Esophagus squamous epithelium (tissue), 5 donors: ENCODE measurements around the gene NCS1. TPM values are rescaled to one million over a fixed set of nuclear protein-coding genes. Genes with fewer than 3 reads are reported as not detected.

ENCODE experiments used
- DNase-seq: peaks from one replicate; lab custom pipeline; 2025; lab: John Stamatoyannopoulos, UW
- H3K27ac ChIP-seq, 4 donors: fragments of 200-600 bp; sonication (generic); one replicate each; pipeline ENCODE4 v1.5.1; 2016 to 2019; ENCODE audit warnings: mild to moderate bottlenecking in 1 of 4
- H3K27me3 ChIP-seq, 4 donors: fragments of 200-600 bp; sonication (generic); 1 replicate in 3 of 4; 2 replicates in 1 of 4; pipeline versions ENCODE4 v1.5.1 to v1.6.0; 2017 to 2021; ENCODE audit warnings: antibody characterized with exemption in 1 of 4
- H3K36me3 ChIP-seq, 3 donors: fragments of 200-600 bp; sonication (generic); one replicate each; pipeline ENCODE4 v1.5.1; 2016 to 2019
- H3K4me1 ChIP-seq, 3 donors: fragments of 200-600 bp; sonication (generic); one replicate each; pipeline ENCODE4 v1.5.1; 2017 to 2019
- H3K4me3 ChIP-seq, 4 donors: fragments of 200-600 bp; sonication (generic); 1 replicate in 3 of 4; 2 replicates in 1 of 4; pipeline ENCODE4 v1.5.1; 2016 to 2019; ENCODE audit warnings: mild to moderate bottlenecking in 2 of 4, moderate library complexity in 1 of 4
- H3K9me3 ChIP-seq, 3 donors: fragments of 200-600 bp; sonication (generic); one replicate each; pipeline ENCODE4 v1.5.1; 2016 to 2019
- CTCF ChIP-seq, 6 experiments: fragments of 450-650 bp in 4 of 6; fragments of 200-600 bp in 2 of 6; sonication (generic) in 2 of 6; IDR thresholded peaks; one replicate each; pipeline ENCODE4 v1.5.1; 2016 to 2019; ENCODE audit warnings: antibody characterized with exemption in 6 of 6, mild to moderate bottlenecking in 4 of 6, moderate library complexity in 4 of 6
- POLR2A ChIP-seq, 4 donors: fragments of 450-650 bp; IDR thresholded peaks; one replicate each; pipeline ENCODE4 v1.6.1; 2017; ENCODE audit warnings: antibody characterized with exemption in 4 of 4, mild to moderate bottlenecking in 4 of 4, moderate library complexity in 3 of 4
- WGBS, 2 donors: methylation state at CpG; one replicate each; pipeline ENCODE4 v1.1.5; 2018; 5-methylcytosine and 5-hydroxymethylcytosine counted together
- intact Hi-C: fragments of 100-400 bp; cut with DNase I; formaldehyde crosslinking; loops from one replicate; pipeline ENCODE4 v1.15.0; 2022
- total RNA-seq, 4 donors: library from RNA; depleted of rRNA; stranded (reverse); fragments of >200 nt; gene quantifications; one replicate each; pipeline ENCODE4 v1.1.0, GENCODE V29; 2016
- donor health status: DM: yes; HTN: yes; CAD: no.

The NCS1 gene
- total RNA-seq, 4 donors from 2014 or later: 9.3 to 31.3 (median 15.2) TPM

GRCh38 chr9:130182381-130182909 lies 10.2 kb downstream of the NCS1 start:
- Histone ChIP-seq H3K27ac (peak overlapping the region; percentile 54 to 93 (median 80)), H3K4me1 (peaks cover 24 to 64% (median 29%) of the 10 kb centered on the region in 3 donors), H3K9me3 (no peaks in the 10 kb centered on the region), H3K27me3 (no peaks in the 10 kb centered on the region), H3K4me3 (no peak overlapping the region), H3K36me3 (no peaks in the 10 kb centered on the region)
- TF ChIP-seq POLR2A (IDR thresholded peaks at IDR 0.05): no peak
- TF ChIP-seq CTCF (IDR thresholded peaks at IDR 0.05): no peak
- intact Hi-C loops: no loop called here
- WGBS, 2 donors: 76% methylated on average over 9 of the region's 17 CpGs; no CpG with 5 or more reads in 1 of the 2 donors
- no peak for DNase-seq

- DNase-seq: no peak
- TF ChIP-seq CTCF (IDR thresholded peaks at IDR 0.05) (no peak), POLR2A (IDR thresholded peaks at IDR 0.05) (no peak)
- no peaks in the 10 kb centered on the region for H3K36me3 ChIP-seq
- no peaks in the 10 kb centered on the region for H3K27me3 ChIP-seq
- H3K4me1 ChIP-seq: peaks cover 29 to 70% (median 35%) of the 10 kb centered on the region in 3 donors
- H3K9me3 ChIP-seq: no peaks in the 10 kb centered on the region
- peak overlapping the region; percentile 54 to 93 (median 80) for H3K27ac ChIP-seq
- 9 to 46% methylated on average over 1 to 2 of the region's 7 CpGs for WGBS, 2 donors
- intact Hi-C loops: no loop called here
- H3K4me3 ChIP-seq: no peak overlapping the region
Measured at GRCh38 chr9:130183133-130183762, 11.0 kb downstream of the NCS1 start.

DNA sequence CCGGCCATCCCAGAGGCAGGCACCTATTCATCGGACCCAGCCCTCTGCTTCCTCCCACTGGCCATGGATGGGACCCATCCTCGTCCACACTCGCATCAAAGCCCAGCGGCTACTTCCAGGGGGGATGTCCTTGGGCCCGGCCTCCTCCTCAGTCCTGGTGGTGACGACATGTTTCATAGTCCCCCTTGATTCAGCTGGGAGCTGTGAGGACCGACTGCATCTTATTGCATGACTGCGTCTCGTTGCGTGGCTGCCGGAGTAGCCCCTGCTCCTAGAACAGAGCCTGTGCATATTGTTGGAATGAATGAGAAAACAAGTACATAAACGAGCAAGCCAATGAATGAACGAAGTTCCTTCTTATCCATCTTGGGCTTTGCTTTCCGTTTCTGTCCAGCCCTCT lies 12.8 kb downstream of the NCS1 start:
- Histone ChIP-seq H3K36me3 (no peaks in the 10 kb centered on the region), H3K4me1 (peaks cover 35 to 84% (median 35%) of the 10 kb centered on the region in 3 donors), H3K9me3 (no peaks in the 10 kb centered on the region), H3K4me3 (peak overlapping the region in 1 of 4 donors; percentile 9), H3K27ac (peak overlapping the region; percentile 81 to 94 (median 90)), H3K27me3 (no peaks in the 10 kb centered on the region)
- TF ChIP-seq CTCF (IDR thresholded peaks at IDR 0.05): no peak
- TF ChIP-seq POLR2A (IDR thresholded peaks at IDR 0.05): no peak
- intact Hi-C loops: no loop called here
- no peak for DNase-seq
- WGBS, 2 donors: 85 to 90% methylated on average over 12 to 13 of the region's 15 CpGs

DNA sequence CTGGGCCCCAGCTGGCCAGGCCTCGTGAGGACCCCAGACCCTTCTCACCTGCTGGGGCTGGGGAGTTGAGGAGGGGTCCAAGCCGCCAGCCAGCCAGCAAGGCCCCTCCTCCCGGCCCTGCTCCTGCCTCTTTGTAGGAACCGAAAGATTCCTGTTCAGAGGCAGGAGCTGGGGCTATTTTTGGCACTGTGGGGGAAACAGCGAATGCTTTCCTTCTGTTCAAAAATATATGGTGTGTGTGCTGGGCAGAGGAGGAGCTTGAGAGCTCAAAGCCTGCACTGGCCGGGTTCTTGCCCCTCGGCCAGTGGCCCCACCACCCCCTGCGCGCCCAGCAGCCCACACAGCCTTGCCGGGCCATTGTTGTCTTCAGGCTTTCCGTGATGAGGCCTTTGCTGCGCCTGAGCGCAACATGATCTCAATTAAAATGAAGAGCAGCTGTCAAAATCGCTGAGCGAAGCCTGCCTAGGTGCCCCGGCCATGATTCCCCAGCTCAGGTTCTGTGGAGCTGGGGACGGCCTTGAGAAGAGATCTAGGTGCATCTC lies 13.4 kb downstream of the NCS1 start:
- H3K27me3 ChIP-seq: no peaks in the 10 kb centered on the region
- no peak for DNase-seq
- H3K36me3 ChIP-seq: no peaks in the 10 kb centered on the region
- peak overlapping the region in 1 of 4 donors; percentile 9 for H3K4me3 ChIP-seq
- intact Hi-C loops: no loop called here
- no peak for TF ChIP-seq POLR2A (IDR thresholded peaks at IDR 0.05)
- TF ChIP-seq CTCF (IDR thresholded peaks at IDR 0.05): no peak
- H3K4me1 ChIP-seq: peaks cover 35 to 90% (median 35%) of the 10 kb centered on the region in 3 donors
- H3K27ac ChIP-seq: peak overlapping the region; percentile 81 to 94 (median 90)
- H3K9me3 ChIP-seq: no peaks in the 10 kb centered on the region
- 53% methylated on average over 7 of the region's 17 CpGs; no CpG with 5 or more reads in 1 of the 2 donors for WGBS, 2 donors

DNA sequence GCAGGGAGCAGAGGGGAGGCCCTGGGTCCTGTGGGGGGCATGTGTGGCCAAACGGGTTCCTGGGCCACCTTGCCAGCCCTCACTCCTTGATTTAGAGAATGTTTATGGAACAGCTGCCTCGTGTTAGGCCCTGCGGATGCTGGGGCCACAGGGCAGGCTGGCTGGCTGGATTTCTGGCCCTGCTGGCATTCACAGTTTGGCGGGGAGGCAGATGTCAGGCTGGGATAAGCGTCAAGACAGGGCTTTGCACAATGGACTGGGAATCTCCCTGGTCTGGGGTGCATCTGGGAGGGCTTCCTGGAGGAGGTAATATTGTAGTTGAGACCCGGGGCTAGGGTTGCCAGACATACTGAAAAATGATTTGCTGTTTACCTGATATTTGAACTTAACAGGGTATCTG lies 13.8 kb downstream of the NCS1 start:
- no peaks in the 10 kb centered on the region for H3K27me3 ChIP-seq
- peaks cover 35 to 91% (median 35%) of the 10 kb centered on the region in 3 donors for H3K4me1 ChIP-seq
- DNase-seq: no peak
- no peaks in the 10 kb centered on the region for H3K9me3 ChIP-seq
- peak overlapping the region in 1 of 4 donors; percentile 9 for H3K4me3 ChIP-seq
- H3K36me3 ChIP-seq: no peaks in the 10 kb centered on the region
- 17 to 38% methylated on average over 1 to 5 of the region's 6 CpGs for WGBS, 2 donors
- intact Hi-C loops: no loop called here
- H3K27ac ChIP-seq: peak overlapping the region; percentile 81 to 94 (median 90)
- TF ChIP-seq CTCF (IDR thresholded peaks at IDR 0.05): no peak
- no peak for TF ChIP-seq POLR2A (IDR thresholded peaks at IDR 0.05)
